GM19099 (cell line): ENCODE measurements around the gene RALGPS1.

Experiments used
- POLR2A ChIP-seq: IDR thresholded peaks from 3 replicates; pipeline ENCODE4 v1.6.1; 2011; ENCODE audit warnings: low read depth; ENCODE audit not compliant: insufficient read length; ENCODE audit errors: extremely low read depth

The RALGPS1 gene

GRCh38 chr9:127149010-127149409 is 234.4 kb downstream of the RALGPS1 start:
- TF ChIP-seq POLR2A: no peak

- no peak for TF ChIP-seq POLR2A
Observed at GRCh38 chr9:127149463-127150390, 235.1 kb downstream of the RALGPS1 start.

- TF ChIP-seq POLR2A: no peak
Observed at GRCh38 chr9:127153501-127153900, 238.9 kb downstream of the RALGPS1 start.

GRCh38 chr9:127154003-127154389 is 239.4 kb downstream of the RALGPS1 start:
- TF ChIP-seq POLR2A: no peak

GRCh38 chr9:127154390-127155191 is 240.0 kb downstream of the RALGPS1 start:
- no peak for TF ChIP-seq POLR2A

- no peak for TF ChIP-seq POLR2A
Observed at GRCh38 chr9:127155314-127155960, 240.9 kb downstream of the RALGPS1 start.

GRCh38 chr9:127158786-127159324 is 244.3 kb downstream of the RALGPS1 start:
- TF ChIP-seq POLR2A: no peak

GRCh38 chr9:127159325-127159801 is 244.8 kb downstream of the RALGPS1 start:
- TF ChIP-seq POLR2A: no peak

GRCh38 chr9:127159949-127160610 is 245.5 kb downstream of the RALGPS1 start:
- no peak for TF ChIP-seq POLR2A

GRCh38 chr9:127161081-127161624 is 246.6 kb downstream of the RALGPS1 start:
- TF ChIP-seq POLR2A: no peak

GRCh38 chr9:127162046-127162863 is 247.7 kb downstream of the RALGPS1 start:
- TF ChIP-seq POLR2A: no peak

GRCh38 chr9:127162864-127163365 is 248.3 kb downstream of the RALGPS1 start:
- no peak for TF ChIP-seq POLR2A

GRCh38 chr9:127163409-127163808 is 248.8 kb downstream of the RALGPS1 start:
- TF ChIP-seq POLR2A: no peak
